ENCODE measurements around the gene PARS2. TPM values are rescaled to one million over a fixed set of nuclear protein-coding genes. Genes with fewer than 3 reads are reported as not detected.
A peak's percentile ranks its signal among the peaks of the same experiment; 100 is the strongest.

The PARS2 gene
- total RNA-seq (2014; rRNA removed; shearing (Covaris generic)): 13.6 and 14.8 TPM in 2 replicates
- 5.9 and 6.5 TPM in 2 replicates for polyA plus RNA-seq (2016; fragmentation: Nextera tagmentation; extraction: Ambion mirVana)
- long read RNA-seq, transcript PARS2-201 (2 exons, 2,347 nt): major isoform, 10 of 12 reads
- long read RNA-seq, partial matches to known transcripts: 0 of 12 reads
- long read RNA-seq, other reads (novel, unspliced or antisense): 2 of 12 reads

- ATAC-seq (peak; percentile 94), DNase-seq (ENCODE audit: low spot score) (peak; percentile 100)
- Mint-ChIP-seq H3K36me3 (ENCODE audit: low read depth) (no peaks in the 10 kb centered on the region), H3K4me3 (peak within 1 kb of the TSS; percentile 94), H3K27me3 (ENCODE audit: insufficient read depth, low read depth, poor library complexity) (peaks cover 7% of the 10 kb centered on the region), H3K27ac (peak within 1 kb of the TSS; percentile 95), H3K4me1 (peaks cover 28% of the 10 kb centered on the region), H3K9me3 (no peaks in the 10 kb centered on the region; the same call in 2 of the 3 replicates)
- Histone ChIP-seq H3K27me3 (ENCODE audit: insufficient read depth) (no peaks in the 10 kb centered on the region), H2AFZ (peak within 1 kb of the TSS; percentile 91; the same call in 1 of the 2 replicates), H3K4me1 (ENCODE audit: insufficient read depth) (peaks cover 9% of the 10 kb centered on the region), H3K36me3 (ENCODE audit: insufficient read depth) (no peaks in the 10 kb centered on the region), H3K79me2 (replicated peaks; ENCODE audit: insufficient read depth) (peaks cover 25% of the 10 kb centered on the region), H3F3A (replicated peaks; ENCODE audit: low read depth) (0 out of 2 replicates have a peak, but pooled peaks cover 3% of the 10 kb centered on the region), H3K9me2 (ENCODE audit: insufficient read depth) (no peaks in the 10 kb centered on the region), H4K20me1 (replicated peaks; ENCODE audit: insufficient read depth) (no peaks in the 10 kb centered on the region), H3K4me3 (peak within 1 kb of the TSS; percentile 93), H3K4me2 (peak within 1 kb of the TSS; percentile 90), H3K27ac (ENCODE audit: low read depth) (peak within 1 kb of the TSS; percentile 71; the same call in 1 of the 2 replicates)
- TF ChIP-seq REST (IDR thresholded peaks at IDR 0.05; ENCODE audit: unreplicated experiment) (no peak), EZH2phosphoT487 (IDR thresholded peaks at IDR 0.05; ENCODE audit: unreplicated experiment) (no peak), EZH2 (IDR thresholded peaks at IDR 0.05; ENCODE audit: low read depth, unreplicated experiment) (no peak), ETS1 (IDR thresholded peaks at IDR 0.05) (peak; percentile 83), CREB1 (CRISPR knock-in tag; IDR thresholded peaks at IDR 0.05; ENCODE audit: low read depth) (peak; percentile 57), POLR2AphosphoS5 (IDR thresholded peaks at IDR 0.05; ENCODE audit: low read depth) (peak; percentile 99), ZNF331 (CRISPR knock-in tag; IDR thresholded peaks at IDR 0.05; ENCODE audit: low read depth) (no peak)
Measured at GRCh38 chr1:54764133-54764921, at the start of gene PARS2. Gene PARS2 (minus strand): TSS chr1:54764523. CDS start chr1:54759161, 5,362 bp downstream.

- Mint-ChIP-seq H3K4me1 (peaks cover 47% of the 10 kb centered on the region), H3K9me3 (no peaks in the 10 kb centered on the region), H3K27ac (no peak overlapping the region), H3K4me3 (peak overlapping the region; percentile 2; the same call in 1 of the 3 replicates), H3K36me3 (ENCODE audit: low read depth) (no peaks in the 10 kb centered on the region), H3K27me3 (ENCODE audit: insufficient read depth, low read depth, poor library complexity) (peaks cover 18% of the 10 kb centered on the region)
- peak; percentile 34 for ATAC-seq
- H4K20me1 ChIP-seq (replicated peaks; ENCODE audit: insufficient read depth): no peaks in the 10 kb centered on the region
- H3K27me3 ChIP-seq (ENCODE audit: insufficient read depth): no peaks in the 10 kb centered on the region
- no peak for TF ChIP-seq REST (IDR thresholded peaks at IDR 0.05; ENCODE audit: unreplicated experiment)
- H3K4me1 ChIP-seq (ENCODE audit: insufficient read depth): peaks cover 25% of the 10 kb centered on the region
- H3F3A ChIP-seq (replicated peaks; ENCODE audit: low read depth): no peaks in the 10 kb centered on the region; the same call in 1 of the 2 replicates
- DNase-seq (ENCODE audit: low spot score): no peak
- peak overlapping the region; percentile 41 for H3K4me3 ChIP-seq
- peak overlapping the region; percentile 92; the same call in 1 of the 2 replicates for H2AFZ ChIP-seq
- H3K79me2 ChIP-seq (replicated peaks; ENCODE audit: insufficient read depth): no peaks in the 10 kb centered on the region
- H3K27ac ChIP-seq (ENCODE audit: low read depth): no peak overlapping the region
- peaks cover 4% of the 10 kb centered on the region; the same call in 1 of the 2 replicates for H3K9me2 ChIP-seq (ENCODE audit: insufficient read depth)
- H3K4me2 ChIP-seq: peak overlapping the region; percentile 66
- H3K36me3 ChIP-seq (ENCODE audit: insufficient read depth): no peaks in the 10 kb centered on the region
Measured at GRCh38 chr1:54814126-54814498, 49.8 kb upstream of the PARS2 start.

Data from GM23338 (cell line).